ENCODE results near the gene ZNF740.
"Not testable (repeated sequence)": the region's sequence is repeated elsewhere in the genome, so short reads cannot be mapped to it uniquely, and the experiment has no call there.

Gene ZNF740, protein sequence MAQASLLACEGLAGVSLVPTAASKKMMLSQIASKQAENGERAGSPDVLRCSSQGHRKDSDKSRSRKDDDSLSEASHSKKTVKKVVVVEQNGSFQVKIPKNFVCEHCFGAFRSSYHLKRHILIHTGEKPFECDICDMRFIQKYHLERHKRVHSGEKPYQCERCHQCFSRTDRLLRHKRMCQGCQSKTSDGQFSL

DNA sequence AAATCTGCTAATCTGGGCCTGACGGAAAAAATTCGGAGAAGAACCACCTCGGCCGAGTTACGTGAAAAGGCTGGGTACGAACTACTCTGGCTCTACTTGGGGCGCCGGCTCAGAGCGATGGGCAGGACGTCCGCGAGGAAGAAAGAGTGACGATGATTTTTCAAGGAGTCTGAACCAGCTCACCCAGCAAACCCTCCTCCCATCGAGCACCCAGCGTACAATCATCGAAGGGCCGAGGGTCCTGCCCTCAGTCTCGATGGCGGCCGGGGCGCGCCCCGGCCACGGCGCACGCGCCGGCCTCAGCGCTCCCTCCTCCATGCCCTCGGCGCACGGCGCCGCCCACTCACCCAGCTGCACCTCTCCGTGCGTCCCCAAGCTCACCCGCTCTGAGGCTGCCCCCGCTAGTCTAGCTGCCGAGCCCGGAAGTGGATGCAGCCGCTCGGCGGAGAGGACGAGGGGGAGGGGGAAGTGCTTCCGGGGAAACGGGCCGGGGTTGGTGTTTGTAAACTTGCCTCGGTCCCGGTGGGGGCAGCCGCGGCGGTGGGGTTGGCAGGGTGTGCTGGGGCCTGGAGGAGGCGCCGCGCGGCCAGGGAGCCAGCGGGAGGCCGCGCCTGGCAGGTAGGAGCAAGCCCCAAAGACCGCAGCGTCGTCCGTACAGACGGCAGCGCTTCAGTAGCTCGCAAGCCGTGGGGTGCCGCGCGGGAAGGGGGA lies at the start of gene ZNF740, which contains the start of gene CSAD:
ZNF740 (plus strand) TSS at position 503 of the 711 bp plus-strand sequence. CDS start 1,262 bp downstream, outside the sequence.
CSAD (minus strand) TSS at position 706 of the 711 bp plus-strand sequence. CDS start 7,455 bp downstream, outside the sequence.
- peak; percentile 87 to 99 (median 96) for DNase-seq

DNA sequence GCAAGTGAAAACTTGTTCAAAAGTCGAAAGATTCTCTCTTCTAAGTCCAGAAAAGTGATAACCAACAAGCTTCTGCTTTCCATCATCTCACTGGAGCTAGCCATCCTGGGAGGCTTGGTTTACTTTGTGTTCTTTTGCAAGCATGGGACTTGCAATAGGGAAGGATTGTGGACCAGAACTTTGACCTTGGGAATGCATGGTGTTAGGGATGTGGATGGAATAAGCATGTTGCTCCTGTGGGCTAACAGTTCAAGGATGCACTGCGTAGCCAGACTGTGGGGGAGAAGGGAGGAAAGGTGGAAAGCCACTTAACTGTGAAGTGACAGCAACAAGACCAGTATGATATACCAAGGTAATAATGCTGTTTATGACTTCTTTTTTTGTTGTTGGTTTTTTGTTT lies 48.7 kb upstream of the ZNF740 start:
- DNase-seq: no peak

DNA sequence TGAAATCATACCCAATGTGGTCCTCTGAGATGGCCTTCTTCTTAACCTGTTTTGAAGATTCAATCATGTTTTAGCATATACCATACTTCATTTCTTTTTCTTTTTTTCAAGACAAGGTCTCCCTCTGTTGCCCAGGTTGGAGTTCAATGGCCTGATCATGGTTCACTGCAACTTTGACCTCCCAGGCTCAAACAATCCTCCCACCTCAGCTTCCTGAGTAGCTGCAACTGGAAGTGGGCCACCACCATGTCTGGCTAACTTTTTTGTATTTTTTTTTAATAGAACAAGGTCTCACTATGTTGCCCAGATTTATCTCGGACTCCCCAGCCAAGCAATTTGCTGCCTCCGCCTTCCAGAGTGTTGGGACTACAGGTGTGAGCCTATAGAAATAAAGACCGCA lies 46.8 kb upstream of the ZNF740 start:
- DNase-seq: no peak

DNA sequence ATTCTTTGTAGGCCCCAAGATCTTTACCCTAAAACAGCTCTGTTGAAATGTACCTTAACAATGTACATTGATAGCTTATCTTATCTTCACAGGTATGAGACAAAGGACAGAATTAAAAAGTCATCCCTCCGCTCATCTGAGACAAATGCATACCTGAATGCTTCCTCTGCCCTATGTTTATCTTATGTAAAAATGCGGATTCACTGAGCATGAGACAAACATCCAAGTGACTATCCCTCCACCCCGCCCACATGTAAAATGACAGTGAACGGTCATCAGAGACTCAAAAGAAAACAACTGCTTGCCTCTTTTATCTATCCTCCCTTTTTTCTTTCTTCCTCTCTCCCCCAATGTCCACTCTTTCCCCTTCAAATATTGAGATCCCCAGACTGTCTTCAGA lies 37.2 kb upstream of the ZNF740 start:
- no peak for DNase-seq

DNA sequence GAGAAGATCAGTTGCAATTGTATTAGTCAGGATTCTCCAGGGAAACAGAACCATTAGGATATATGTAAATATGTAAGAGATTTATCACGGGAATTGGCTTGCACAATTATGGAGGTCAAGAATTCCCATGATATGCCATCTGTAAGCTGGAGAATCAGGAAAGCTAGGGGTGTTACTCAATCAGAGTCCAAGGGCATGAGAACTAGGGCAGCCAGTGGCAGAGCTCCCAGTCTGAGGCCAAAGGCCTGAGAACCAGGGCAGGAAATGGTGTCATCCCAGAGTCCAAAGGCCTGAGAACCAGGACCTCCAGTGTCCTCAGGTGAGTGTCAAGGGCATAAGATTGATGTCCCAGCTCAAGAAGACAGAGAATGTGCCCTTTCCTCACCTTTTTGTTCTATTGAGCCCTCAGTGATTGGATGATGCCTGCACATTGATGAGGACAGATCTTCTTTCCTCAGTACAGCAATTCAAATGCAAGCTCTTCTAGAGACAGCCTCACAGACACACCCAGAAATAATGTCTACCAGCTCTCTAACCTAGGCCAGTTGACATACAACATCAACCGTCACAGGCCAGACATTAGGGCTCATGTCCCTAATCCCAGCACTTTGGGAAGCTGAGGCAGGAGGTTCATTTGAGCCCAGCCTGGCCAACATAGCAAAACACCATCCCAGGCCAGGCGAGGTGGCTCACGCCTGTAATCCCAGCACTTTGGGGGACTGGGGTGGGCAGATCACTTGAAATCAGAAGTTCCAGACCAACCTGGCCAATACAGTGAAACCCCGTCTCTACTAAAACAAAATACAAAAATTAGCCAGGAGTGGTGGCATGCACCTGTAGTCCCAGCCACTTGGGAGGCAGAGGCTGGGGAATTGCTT lies 34.9 kb upstream of the ZNF740 start:
- DNase-seq: no peak

DNA sequence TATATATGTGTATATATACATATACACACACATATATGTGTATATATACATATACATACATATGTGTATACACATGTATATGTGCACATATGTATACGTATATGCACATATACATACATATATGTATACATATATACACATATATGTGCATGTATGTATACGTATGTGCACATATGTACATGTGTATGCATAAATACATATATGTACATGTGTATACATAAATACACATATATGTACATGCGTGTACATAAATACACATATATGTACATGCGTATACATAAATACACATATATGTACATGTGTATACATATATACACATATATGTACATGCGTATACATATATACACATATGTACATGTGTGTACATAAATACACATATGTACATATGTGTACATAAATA lies 33.3 kb upstream of the ZNF740 start:
- no peak for DNase-seq

DNA sequence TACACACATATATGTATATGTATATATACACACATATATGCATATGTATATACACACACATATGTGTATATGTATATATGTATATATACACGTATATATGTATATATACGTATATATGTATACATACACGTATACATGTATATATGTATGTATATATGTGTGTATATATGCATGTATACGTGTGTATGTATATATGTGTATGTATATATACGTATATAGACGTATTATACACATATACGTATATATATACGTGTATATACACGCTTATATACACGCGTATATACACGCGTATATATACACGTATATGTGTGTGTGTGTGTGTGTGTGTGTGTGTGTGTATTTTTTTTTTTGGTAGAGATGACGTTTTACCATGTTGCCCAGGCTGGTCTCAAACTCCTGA lies 32.9 kb upstream of the ZNF740 start:
- no peak for DNase-seq

DNA sequence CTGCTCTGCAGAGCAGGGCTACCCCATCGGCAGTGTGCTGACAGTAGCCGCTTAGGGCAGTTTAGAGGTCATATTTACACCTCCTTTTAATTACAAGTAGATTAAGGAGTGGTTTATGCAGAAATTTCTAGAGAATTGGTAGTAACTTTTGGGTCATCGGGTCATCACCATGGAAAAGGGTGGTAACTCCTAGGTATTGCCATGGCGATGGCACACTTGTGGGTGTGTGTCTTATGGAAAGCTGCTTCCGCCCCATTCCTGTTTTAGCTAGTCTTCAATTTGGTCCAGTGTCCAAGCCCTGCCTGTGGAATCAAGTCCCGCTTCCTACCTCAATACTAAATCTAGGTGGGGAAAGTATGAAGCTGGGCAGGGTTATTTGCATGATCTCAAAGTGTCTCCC lies 29.5 kb upstream of the ZNF740 start:
- DNase-seq: no peak

DNA sequence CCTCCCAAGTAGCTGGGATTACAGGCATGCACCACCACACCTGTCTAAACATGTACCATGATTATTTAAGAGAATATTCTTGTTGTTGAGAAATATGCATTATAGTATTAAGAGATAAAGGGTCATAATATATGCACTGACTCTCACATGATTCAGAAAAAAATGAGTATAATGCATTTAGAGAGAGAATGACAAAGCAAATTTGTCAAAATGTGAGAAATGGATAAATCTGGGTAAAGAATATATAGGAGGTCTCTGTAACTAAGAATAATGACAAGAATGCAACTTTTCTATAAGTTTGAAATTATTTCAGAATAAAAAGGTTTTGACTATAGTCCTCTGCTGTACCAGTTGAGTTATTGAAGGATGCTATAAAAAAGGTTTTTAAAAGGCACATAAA lies 28.1 kb upstream of the ZNF740 start:
- DNase-seq: no peak

DNA sequence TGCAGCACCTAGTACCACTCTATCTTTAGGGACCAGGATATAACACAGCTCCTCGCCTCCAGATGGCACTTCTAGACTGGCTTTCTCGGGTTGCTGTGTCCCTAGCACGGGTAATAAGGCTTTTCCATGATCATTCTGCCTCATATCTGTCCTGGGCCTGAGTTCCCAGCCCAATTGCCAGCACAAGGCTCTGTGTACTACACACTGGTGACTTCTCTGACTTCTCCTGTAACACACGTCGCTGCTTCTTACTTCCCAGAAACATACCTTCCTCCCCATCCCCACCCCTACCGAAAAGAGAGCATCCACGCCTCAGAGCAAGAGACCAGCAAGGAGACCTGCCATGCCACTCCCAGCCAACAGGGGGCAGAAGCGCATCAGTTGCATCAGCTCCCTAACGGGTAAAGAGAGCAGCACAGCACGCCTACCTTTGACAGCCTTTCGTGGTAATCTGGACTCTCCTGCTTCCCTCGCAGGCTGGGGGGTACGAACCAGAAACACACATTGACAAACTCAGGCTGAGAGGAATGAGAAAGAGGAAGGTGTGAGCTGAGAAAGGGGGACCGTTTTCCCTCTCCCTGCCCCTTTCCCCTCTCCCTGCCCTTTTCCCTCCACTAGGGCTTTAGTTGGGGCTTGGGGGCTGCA lies 21.2 kb upstream of the ZNF740 start:
- DNase-seq: peak in 54 of 58 donors; percentile 2 to 86 (median 44)

DNA sequence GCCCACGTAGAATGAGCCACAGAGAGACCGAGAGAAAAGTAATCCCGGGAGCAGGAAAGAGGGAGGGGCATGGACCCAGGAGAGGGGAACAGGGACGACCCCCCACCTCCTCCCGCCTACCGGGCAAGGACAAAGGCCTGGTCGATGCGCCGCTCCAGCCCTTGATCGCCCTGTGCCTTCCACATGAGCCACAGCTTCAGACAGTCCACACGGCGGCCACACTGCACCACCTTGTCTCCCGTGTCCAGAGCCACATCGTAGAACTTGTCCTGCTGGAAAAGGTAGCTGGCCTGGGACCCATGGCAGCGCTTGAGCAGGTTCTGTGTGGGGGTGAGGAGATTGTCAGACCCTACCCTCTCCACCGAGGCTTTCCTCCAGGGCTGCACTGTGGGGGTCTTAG lies 20.5 kb upstream of the ZNF740 start:
- DNase-seq: no peak

DNA sequence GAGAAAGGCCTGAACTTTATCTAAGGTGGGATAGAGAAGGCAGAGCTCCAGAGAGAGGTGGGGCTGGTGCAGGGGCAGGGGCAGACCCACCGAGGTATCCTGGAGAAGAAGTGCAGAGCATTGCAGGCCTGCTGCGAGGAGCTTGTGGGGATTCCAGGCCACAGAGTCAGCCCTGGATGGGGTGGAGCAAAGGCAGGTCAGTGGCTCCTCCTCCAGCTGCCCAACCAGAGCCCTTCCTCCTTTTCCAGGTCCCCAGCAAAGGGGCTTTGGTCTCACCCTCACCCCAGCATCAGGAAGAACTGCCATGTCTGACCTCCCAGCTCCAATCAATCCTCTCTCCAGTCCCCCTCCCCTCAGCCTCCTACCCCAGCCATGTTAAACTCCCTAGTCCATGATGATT lies 19.8 kb upstream of the ZNF740 start:
- DNase-seq: no peak

DNA sequence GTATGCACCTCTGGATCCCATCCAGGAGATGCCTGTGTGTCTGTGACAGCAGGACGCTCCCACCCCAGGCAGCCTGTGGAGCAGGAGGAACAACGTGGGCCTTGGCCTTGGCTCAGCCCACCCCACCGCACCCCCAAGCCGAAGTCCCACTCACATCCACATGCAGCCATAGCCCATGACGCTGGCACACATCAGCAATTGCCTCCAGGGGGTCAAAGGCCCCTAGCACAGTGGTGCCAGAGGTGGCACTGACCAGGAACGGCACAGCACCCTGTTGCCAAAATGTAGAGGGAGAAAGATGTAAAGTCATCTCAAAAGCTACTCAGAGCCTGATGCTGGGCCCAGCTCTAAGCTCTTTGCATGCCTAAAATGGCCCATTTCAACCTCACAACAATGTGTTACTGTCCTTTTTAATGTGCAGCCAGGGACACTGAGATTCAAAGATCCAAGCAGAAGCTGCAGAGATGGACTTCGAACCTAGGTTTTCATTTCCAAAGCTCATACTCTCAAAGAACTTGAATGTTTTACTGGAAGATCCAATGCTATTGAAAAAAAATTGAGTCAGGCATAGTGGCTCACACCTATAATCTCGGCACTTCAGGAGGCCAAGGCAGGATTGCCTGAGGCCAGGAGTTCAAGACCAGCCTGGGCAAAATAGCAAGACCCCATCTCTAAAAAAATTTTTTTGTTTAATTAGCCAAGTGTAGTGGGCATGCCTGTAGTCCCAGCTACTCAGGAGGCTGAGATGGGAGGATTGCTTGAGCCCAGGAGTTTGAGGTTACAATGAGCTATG lies 19.2 kb upstream of the ZNF740 start:
- DNase-seq: no peak

DNA sequence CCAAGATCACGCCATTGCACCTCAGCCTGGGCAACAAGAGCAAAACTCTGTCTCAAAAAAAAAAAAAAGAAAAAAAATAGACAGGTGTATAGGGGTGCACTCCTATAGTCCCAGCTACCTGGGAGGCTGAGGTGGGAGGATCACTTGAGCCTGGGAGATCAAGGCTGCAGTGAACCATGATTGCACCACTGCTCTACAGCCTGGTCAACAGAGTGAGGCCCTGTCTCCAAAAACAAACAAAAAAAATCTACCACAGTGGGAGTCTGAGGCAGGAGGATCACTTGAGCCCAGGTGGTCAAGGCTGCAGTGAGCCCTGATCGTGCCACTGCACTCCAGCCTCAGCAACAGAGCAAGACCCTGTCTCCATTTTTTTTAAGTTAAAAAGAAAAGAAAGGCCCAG lies 17.5 kb upstream of the ZNF740 start:
- not testable (repeated sequence) for DNase-seq

DNA sequence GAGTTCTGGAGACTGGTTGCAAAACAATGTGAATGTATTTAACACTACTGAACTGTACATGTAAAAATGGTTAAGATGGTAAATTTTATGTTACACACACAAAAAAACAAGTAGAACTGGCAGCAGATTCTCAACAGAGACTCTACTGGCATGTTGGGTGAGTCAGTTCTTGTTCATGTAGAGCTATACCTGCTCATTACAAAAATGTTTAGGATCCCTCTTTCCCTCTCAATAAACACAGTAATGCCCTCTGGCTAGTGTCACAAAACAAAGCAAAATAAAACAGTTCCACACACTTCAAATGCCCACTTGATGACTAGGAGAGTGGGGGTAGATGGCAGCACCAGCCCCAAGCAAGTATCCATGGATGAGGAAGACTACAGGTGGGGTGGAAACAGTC lies 13.7 kb upstream of the ZNF740 start:
- DNase-seq: no peak

DNA sequence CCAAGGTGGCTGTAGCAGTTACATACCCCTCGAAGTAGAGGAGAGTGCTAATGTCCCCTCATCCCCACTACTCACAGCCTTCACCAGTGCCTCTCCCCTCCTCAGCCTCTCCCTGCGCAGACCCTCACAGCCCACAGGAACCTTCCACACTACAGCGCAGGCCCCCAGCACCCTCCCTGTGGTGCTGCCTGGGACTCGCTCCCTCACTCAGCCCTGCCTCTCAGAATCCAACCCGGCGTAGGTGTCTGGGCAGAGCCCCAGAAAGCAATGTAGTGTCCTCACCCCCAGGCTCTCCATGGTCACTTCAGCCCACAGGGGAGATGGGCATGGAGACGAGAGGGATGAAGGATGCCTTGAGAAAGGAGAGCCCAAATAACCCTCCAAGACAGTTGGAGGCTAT lies 10.9 kb upstream of the ZNF740 start:
- no peak for DNase-seq

DNA sequence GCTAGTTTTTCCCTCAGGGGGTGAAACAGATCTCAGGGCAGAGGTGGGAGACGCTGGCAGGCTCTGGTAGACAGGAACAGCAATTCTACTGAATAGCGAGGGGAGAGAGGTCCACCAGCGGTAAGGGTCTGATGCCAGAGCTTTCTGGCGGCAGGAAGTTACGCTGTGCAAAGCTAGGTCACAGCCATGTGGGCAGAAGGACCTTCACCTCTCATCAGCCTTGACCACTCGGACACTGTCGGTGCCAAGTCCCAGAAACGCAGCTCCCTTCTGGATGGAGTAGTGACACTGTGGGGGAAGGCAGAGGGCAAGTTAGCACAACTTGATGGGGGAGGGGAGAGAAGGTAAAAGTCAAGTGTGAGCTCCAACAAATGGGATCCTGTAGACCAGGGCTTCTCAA lies 10.3 kb upstream of the ZNF740 start:
- DNase-seq: no peak

DNA sequence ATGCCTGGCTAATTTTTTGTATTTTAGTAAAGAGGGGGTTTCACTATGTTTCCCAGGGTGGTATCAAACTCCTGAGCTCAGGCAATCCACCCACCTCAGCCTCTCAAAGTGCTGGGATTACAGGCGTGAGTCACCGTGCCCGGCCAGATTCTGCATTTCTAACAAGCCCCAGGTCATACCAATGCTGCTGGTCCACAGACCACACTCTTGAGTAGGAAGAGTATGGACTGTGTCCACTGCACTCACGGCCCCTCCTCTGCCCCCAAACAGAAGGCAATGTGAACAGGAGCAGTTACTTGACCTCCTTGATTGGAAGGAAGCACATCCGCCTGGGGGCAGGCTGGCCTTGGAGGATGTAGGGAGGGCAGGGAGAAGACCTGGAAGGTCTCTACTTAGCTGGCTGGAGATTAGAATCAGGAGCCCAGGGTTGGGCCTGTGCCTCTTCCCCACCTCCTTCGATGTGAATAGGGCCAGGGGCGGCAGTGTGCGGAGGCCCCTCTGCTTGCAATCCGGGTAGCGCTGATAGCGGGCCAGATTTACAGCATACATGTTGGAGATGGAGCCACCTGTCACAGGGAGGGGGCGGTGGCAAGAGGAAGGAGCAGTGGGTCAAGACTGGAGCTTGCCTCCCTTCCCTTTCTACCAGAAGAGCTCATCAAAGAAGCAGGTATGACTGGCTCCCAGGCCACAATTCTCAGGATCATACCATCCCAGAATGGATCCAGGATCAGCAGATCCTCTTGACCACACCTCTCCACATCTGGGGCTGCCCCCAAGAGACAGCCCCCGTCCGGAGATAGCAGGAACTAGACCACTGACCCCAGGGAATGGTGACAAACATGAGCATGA lies 9.4 kb upstream of the ZNF740 start:
- DNase-seq: no peak

DNA sequence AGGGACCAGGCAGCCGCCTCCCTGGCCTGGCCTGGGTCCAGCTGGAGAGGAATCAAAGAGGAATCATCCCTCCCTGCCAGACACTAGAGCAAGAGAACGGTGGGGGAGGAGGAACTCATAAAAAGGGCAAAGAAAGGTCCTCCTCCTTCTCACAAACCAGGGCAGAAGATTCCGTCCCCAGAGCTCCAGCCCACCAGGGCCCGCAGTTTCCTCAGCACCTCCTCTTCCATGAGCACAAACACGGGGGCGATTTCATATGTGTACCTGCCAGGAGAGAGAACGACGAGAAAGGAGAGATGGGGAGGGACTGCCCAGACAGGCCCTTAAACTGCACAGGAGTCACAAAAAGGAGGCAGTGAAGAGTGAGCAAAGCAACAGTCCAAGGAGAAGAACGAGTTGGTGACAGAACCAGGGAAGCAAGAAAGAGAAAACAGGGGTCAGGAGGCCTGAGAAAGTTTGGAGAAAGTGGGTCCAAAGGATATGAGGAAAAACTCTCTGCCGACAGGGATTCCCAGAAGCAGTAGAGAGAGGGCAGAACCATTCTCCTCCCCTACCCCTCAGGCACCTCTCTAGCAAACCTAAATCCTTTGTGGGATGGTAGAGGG lies 8.7 kb upstream of the ZNF740 start:
- DNase-seq: no peak

Data from anterior cingulate cortex (tissue), 58 donors.